K562 (cell line): Measurements from ENCODE around the gene CCDC3. TPM values are rescaled to one million over a fixed set of nuclear protein-coding genes. Genes with fewer than 3 reads are reported as not detected.

ENCODE experiments used
- ATAC-seq: fragments of 200-7000 bp; cut with Tn5 transposase; 3 replicates; pipeline ENCODE4 v1.9.1; 2020; ENCODE audit warnings: moderate library complexity
- BruUV-seq: library from RNA; stranded (reverse); fragments of 400-500 nt; replicated peaks from 2 replicates; lab custom pipeline; 2021; lab: Mats Ljungman, UMichigan
- CTCF ChIA-PET: fragments of 300-600 bp; formaldehyde crosslinking; extraction: SDS; loops from one replicate; lab custom pipeline; 2021; ENCODE audit warnings: low intra/inter-chr PET ratio; lab: Yijun Ruan, JAX
- POLR2A ChIA-PET: fragments of 300-600, 350-650 bp; sonication (Branson Sonifier 250); formaldehyde crosslinking; extraction: SDS; loops from one replicate; lab custom pipeline; 2021; ENCODE audit warnings: antibody characterized with exemption, inconsistent platforms; lab: Yijun Ruan, JAX
- DNase-seq, 4 experiments: peaks; one replicate each; pipeline versions ENCODE4 v3.0.0 to v3.0.0-alpha.2; 2011 to 2018; ENCODE audit warnings: low spot score in 3 of 4, mixed read lengths in 3 of 4; ENCODE audit errors: extremely low read depth in 1 of 4
- FAIRE-seq: peaks from 2 replicates; lab custom pipeline; 2011; peaks lifted over from hg19 to GRCh38; lab: Jason Lieb, UNC
- H2AFZ ChIP-seq: 2 replicates; pipeline ENCODE4 v1.6.0; 2011; ENCODE audit warnings: low read depth, low read length, control low read depth, inconsistent platforms
- H3K27ac ChIP-seq: fragments of 200-600 bp; 3 replicates; pipeline ENCODE4 v1.8.0; 2011; ENCODE audit warnings: low read depth, mild to moderate bottlenecking, control low read depth, inconsistent platforms, low read length, moderate library complexity, mixed read lengths; ENCODE audit errors: extremely low read depth
- H3K27me3 ChIP-seq, 2 experiments: fragments of 300-600 bp in 1 of 2; 2 replicates in 1 of 2; 3 replicates in 1 of 2; pipeline versions ENCODE4 v1.6.0 to v1.8.0; 2011; ENCODE audit warnings: inconsistent platforms in 2 of 2, low read length in 2 of 2, mild to moderate bottlenecking in 1 of 2, mixed read lengths in 1 of 2, moderate library complexity in 1 of 2; ENCODE audit not compliant: control insufficient read depth in 2 of 2, insufficient read depth in 2 of 2
- H3K36me3 ChIP-seq: fragments of 300-600 bp; 3 replicates; pipeline ENCODE4 v1.8.0; 2011; ENCODE audit warnings: mild to moderate bottlenecking, low read length, inconsistent platforms; ENCODE audit not compliant: control insufficient read depth, insufficient read depth
- H3K4me1 ChIP-seq, 2 experiments: fragments of 200-600 bp in 1 of 2; replicated peaks in 1 of 2; 2 replicates in 1 of 2; 3 replicates in 1 of 2; pipeline versions ENCODE4 v1.5.1 to v1.8.0; 2011; ENCODE audit warnings: inconsistent platforms in 2 of 2, low read length in 2 of 2, mild to moderate bottlenecking in 1 of 2, mixed read lengths in 1 of 2, moderate library complexity in 1 of 2; ENCODE audit not compliant: control insufficient read depth in 2 of 2, insufficient read depth in 2 of 2
- H3K4me2 ChIP-seq: 2 replicates; pipeline ENCODE4 v1.6.1; 2011; ENCODE audit warnings: low read length, control low read depth, inconsistent platforms, mixed read lengths; ENCODE audit not compliant: insufficient read depth
- H3K4me3 ChIP-seq: fragments of 200-600 bp; sonication (generic), shearing (Covaris generic); 2 replicates; pipeline ENCODE4 v1.5.1; 2016; ENCODE audit warnings: control low read depth, inconsistent platforms
- H3K79me2 ChIP-seq: fragments of 200-600 bp; 3 replicates; pipeline ENCODE4 v1.8.0; 2011; ENCODE audit warnings: low read length, inconsistent platforms; ENCODE audit not compliant: control insufficient read depth, insufficient read depth
- H3K9ac ChIP-seq, 2 experiments: 2 replicates each; pipeline versions ENCODE4 v1.6.0 to v1.6.1; 2011; ENCODE audit warnings: low read depth in 2 of 2, low read length in 2 of 2, control low read depth in 1 of 2, inconsistent platforms in 1 of 2, mild to moderate bottlenecking in 1 of 2, mixed read lengths in 1 of 2; ENCODE audit not compliant: insufficient read depth in 1 of 2
- H3K9me1 ChIP-seq: one replicate; pipeline ENCODE4 v1.6.0; 2011; ENCODE audit warnings: inconsistent platforms, mild to moderate bottlenecking, low read length, moderate library complexity; ENCODE audit not compliant: control insufficient read depth, insufficient read depth
- H3K9me3 ChIP-seq: replicated peaks from 2 replicates; pipeline ENCODE4 v1.5.1; 2011; ENCODE audit warnings: low read depth, low read length, inconsistent platforms; ENCODE audit not compliant: control insufficient read depth, insufficient read depth
- H4K20me1 ChIP-seq: replicated peaks from 2 replicates; pipeline ENCODE4 v1.6.1; 2011; ENCODE audit warnings: low read length, inconsistent platforms, mixed read lengths; ENCODE audit not compliant: control insufficient read depth, insufficient read depth
- ZNF263 ChIP-seq: sonication (generic); formaldehyde crosslinking; IDR thresholded peaks from 2 replicates; pipeline ENCODE4 v1.8.0; 2022; ENCODE audit warnings: mild to moderate bottlenecking, missing genetic modification reagents, borderline replicate concordance
- WGBS: fragments of 100-300 bp; shearing (Covaris generic); methylation state at CpG from one replicate; pipeline ENCODE4 v1.1.6; 2016; ENCODE audit warnings: low coverage, mixed read lengths; ENCODE audit not compliant: insufficient coverage; ENCODE audit errors: missing lambda C conversion rate; 5-methylcytosine and 5-hydroxymethylcytosine counted together
- in situ Hi-C: fragments of 300-500 bp; cut with MboI; formaldehyde crosslinking; loops from 4 replicates; pipeline ENCODE4 v1.15.0; 2018; ENCODE audit warnings: inconsistent platforms, mixed read lengths
- intact Hi-C: fragments of 100-400 bp; cut with micrococcal nuclease; formaldehyde crosslinking; loops from 2 replicates; pipeline ENCODE4 v1.14.2; 2022
- polyA plus RNA-seq, 8 experiments: library from polyadenylated mRNA; depleted of rRNA in 4 of 8; stranded (reverse) in 5 of 8; unstranded in 3 of 8; fragments of >200 nt; fragmentation: Nextera tagmentation in 2 of 8; fragmentation: Illumina TruSeq in 1 of 8; extraction: Ambion mirVana in 2 of 8; extraction: Trizol in 1 of 8; gene quantifications; 2 replicates each; pipeline versions ENCODE4 v1.2.1 to v1.2.3, GENCODE V29; 2011 to 2014; ENCODE audit warnings: inconsistent platforms in 1 of 8, missing spikeins in 1 of 8
- small RNA-seq: library from RNA; depleted of rRNA; stranded (forward); fragments of <200 nt; gene quantifications from one replicate; pipeline ENCODE3, GENCODE V24; 2014
- total RNA-seq, 7 experiments: library from RNA; depleted of rRNA in 6 of 7; stranded (reverse); fragments of >200 nt in 6 of 7; fragmentation: Illumina TruSeq in 2 of 7; extraction: Trizol in 2 of 7; gene quantifications; 2 replicates each; pipeline versions ENCODE4 v1.2.1 to v1.2.3, GENCODE V29; 2011 to 2021; ENCODE audit warnings: low replicate concordance in 1 of 7

Gene CCDC3
- total and polyA plus RNA-seq, 9 of the 15 experiments (the other 6 are each of a cell fraction or from before 2014, with no cell fraction given) = not detected

- Histone ChIP-seq H4K20me1 (no peaks in the 10 kb centered on the region), H3K9me1 (no peaks in the 10 kb centered on the region), H3K4me3 (no peak overlapping the region), H3K4me1 (no peaks in the 10 kb centered on the region), H3K4me2 (no peak overlapping the region), H3K36me3 (no peaks in the 10 kb centered on the region), H2AFZ (no peak overlapping the region), H3K9ac (no peak overlapping the region), H3K27ac (no peak overlapping the region), H3K9me3 (no peaks in the 10 kb centered on the region), H3K27me3 (peaks cover 5 to 46% of the 10 kb centered on the region in 2 experiments; a peak in 4 of 5 replicates), H3K79me2 (no peaks in the 10 kb centered on the region)
- BruUV-seq = no TSS peak
- no peak for ATAC-seq
- DNase-seq = no peak
- 0% methylated on average over 1 of the region's 1 CpG for WGBS
- intact Hi-C loops (no loop called here), in situ Hi-C loops (no loop called here)
- FAIRE-seq = no peak
- POLR2A ChIA-PET = interaction anchor here (1.1 to 1.6 kb wide), 2 partner anchors 9 to 17 kb away, joined by 4 read pairs; no protein-coding TSS in a partner anchor
- TF ChIP-seq ZNF263 = no peak
- TF ChIP-seq, all 486 proteins: peak for 0
- CTCF ChIA-PET = no interaction called here
Measured at GRCh38 chr10:12846718-12847117, 154.8 kb downstream of the CCDC3 start.

Small RNAs within 50 kb of the gene (small RNA-seq; reads per million reads assigned to genes)
- gene RNA5SP300 = not detected

Other genes starting within 250 kb of the CCDC3 start
- gene OPTN, start 98.5 kb upstream of the CCDC3 start, total RNA-seq (2014; rRNA removed) = 5.8 and 6.0 TPM in 2 replicates
- gene OPTN, start 98.5 kb upstream of the CCDC3 start, total RNA-seq (2014; rRNA removed; fragmentation: Illumina TruSeq; extraction: Trizol) = 4.7 and 4.8 TPM in 2 replicates
- gene OPTN, start 98.5 kb upstream of the CCDC3 start, total RNA-seq (2015; rRNA removed; fragmentation: Illumina TruSeq; extraction: Trizol) = 3.0 and 3.4 TPM in 2 replicates
- 5.3 and 6.8 TPM in 2 replicates for gene OPTN, start 98.5 kb upstream of the CCDC3 start, total RNA-seq (2021)
- gene OPTN, start 98.5 kb upstream of the CCDC3 start, polyA plus RNA-seq (2011; rRNA removed) = 4.6 and 5.0 TPM in 2 replicates
- gene OPTN, start 98.5 kb upstream of the CCDC3 start, polyA plus RNA-seq (2014; fragmentation: Illumina TruSeq; extraction: Trizol) = 5.2 and 5.3 TPM in 2 replicates
- gene OPTN, start 98.5 kb upstream of the CCDC3 start, polyA plus RNA-seq (2014; fragmentation: Nextera tagmentation; extraction: Ambion mirVana) = 1 to 10 TPM; 2.2 to 2.4 TPM
- gene OPTN, start 98.5 kb upstream of the CCDC3 start, polyA plus RNA-seq (2014; rRNA removed) = 4.1 and 5.1 TPM in 2 replicates
- 59.0 and 61.1 TPM in 2 replicates for gene MCM10, start 159.8 kb upstream of the CCDC3 start, total RNA-seq (2014; rRNA removed)
- gene MCM10, start 159.8 kb upstream of the CCDC3 start, total RNA-seq (2014; rRNA removed; fragmentation: Illumina TruSeq; extraction: Trizol) = 54.6 and 61.9 TPM in 2 replicates
- 55.2 and 56.4 TPM in 2 replicates for gene MCM10, start 159.8 kb upstream of the CCDC3 start, total RNA-seq (2015; rRNA removed; fragmentation: Illumina TruSeq; extraction: Trizol)
- 59.4 and 68.1 TPM in 2 replicates for gene MCM10, start 159.8 kb upstream of the CCDC3 start, total RNA-seq (2021)
- gene MCM10, start 159.8 kb upstream of the CCDC3 start, polyA plus RNA-seq (2011; rRNA removed) = 18.7 and 25.9 TPM in 2 replicates
- 40.0 and 48.0 TPM in 2 replicates for gene MCM10, start 159.8 kb upstream of the CCDC3 start, polyA plus RNA-seq (2014; fragmentation: Illumina TruSeq; extraction: Trizol)
- gene MCM10, start 159.8 kb upstream of the CCDC3 start, polyA plus RNA-seq (2014; fragmentation: Nextera tagmentation; extraction: Ambion mirVana) = 10 to 100 TPM; 10.4 to 26.1 TPM
- gene MCM10, start 159.8 kb upstream of the CCDC3 start, polyA plus RNA-seq (2014; rRNA removed) = 32.7 and 34.3 TPM in 2 replicates
- not detected in 2 replicates for gene UCMA, start 232.7 kb upstream of the CCDC3 start, total RNA-seq (2014; rRNA removed)
- gene UCMA, start 232.7 kb upstream of the CCDC3 start, total RNA-seq (2014; rRNA removed; fragmentation: Illumina TruSeq; extraction: Trizol) = not detected in 2 replicates
- not detected in 2 replicates for gene UCMA, start 232.7 kb upstream of the CCDC3 start, total RNA-seq (2015; rRNA removed; fragmentation: Illumina TruSeq; extraction: Trizol)
- gene UCMA, start 232.7 kb upstream of the CCDC3 start, total RNA-seq (2021) = not detected in 2 replicates
- not detected in 2 replicates for gene UCMA, start 232.7 kb upstream of the CCDC3 start, polyA plus RNA-seq (2011; rRNA removed)
- not detected in 2 replicates for gene UCMA, start 232.7 kb upstream of the CCDC3 start, polyA plus RNA-seq (2014; fragmentation: Illumina TruSeq; extraction: Trizol)
- gene UCMA, start 232.7 kb upstream of the CCDC3 start, polyA plus RNA-seq (2014; fragmentation: Nextera tagmentation; extraction: Ambion mirVana) = not detected
- gene UCMA, start 232.7 kb upstream of the CCDC3 start, polyA plus RNA-seq (2014; rRNA removed) = not detected in 2 replicates